ENCODE data around the gene FBXO15.

Gene FBXO15

GRCh38 chr18:74123200-74123599 is 24.4 kb downstream of the FBXO15 start:
- DNase-seq (ENCODE audit: low read depth, low spot score) = no peak
- in situ Hi-C loops (cut with HindIII; ENCODE audit: low sequenced_read_pairs) = no loop called here
- no peak overlapping the region for H3K4me3 ChIP-seq (ENCODE audit: low read depth, low read length)
- no peak for TF ChIP-seq CTCF (IDR thresholded peaks at IDR 0.05; ENCODE audit: low read depth, low read length)

GRCh38 chr18:74116633-74117554 is 30.7 kb downstream of the FBXO15 start:
- in situ Hi-C loops (cut with HindIII; ENCODE audit: low sequenced_read_pairs) = no loop called here
- peak; percentile 77 for TF ChIP-seq CTCF (IDR thresholded peaks at IDR 0.05; ENCODE audit: low read depth, low read length)
- H3K4me3 ChIP-seq (ENCODE audit: low read depth, low read length) = no peak overlapping the region
- DNase-seq (ENCODE audit: low read depth, low spot score) = peak; percentile 75

GRCh38 chr18:74115046-74115445 is 32.6 kb downstream of the FBXO15 start:
- DNase-seq (ENCODE audit: low read depth, low spot score) = peak; percentile 67
- no peak for TF ChIP-seq CTCF (IDR thresholded peaks at IDR 0.05; ENCODE audit: low read depth, low read length)
- H3K4me3 ChIP-seq (ENCODE audit: low read depth, low read length) = no peak overlapping the region
- in situ Hi-C loops (cut with HindIII; ENCODE audit: low sequenced_read_pairs) = no loop called here

- in situ Hi-C loops (cut with HindIII; ENCODE audit: low sequenced_read_pairs) = no loop called here
- DNase-seq (ENCODE audit: low read depth, low spot score) = peak; percentile 43
- no peak for TF ChIP-seq CTCF (IDR thresholded peaks at IDR 0.05; ENCODE audit: low read depth, low read length)
- H3K4me3 ChIP-seq (ENCODE audit: low read depth, low read length) = no peak overlapping the region
Observed at GRCh38 chr18:74114116-74114515, 33.5 kb downstream of the FBXO15 start.

- in situ Hi-C loops (cut with HindIII; ENCODE audit: low sequenced_read_pairs) = no loop called here
- H3K4me3 ChIP-seq (ENCODE audit: low read depth, low read length) = no peak overlapping the region
- peak; percentile 6 for DNase-seq (ENCODE audit: low read depth, low spot score)
- no peak for TF ChIP-seq CTCF (IDR thresholded peaks at IDR 0.05; ENCODE audit: low read depth, low read length)
Observed at GRCh38 chr18:74113711-74114110, 33.9 kb downstream of the FBXO15 start.

GRCh38 chr18:74110976-74111375 is 36.7 kb downstream of the FBXO15 start:
- no peak overlapping the region for H3K4me3 ChIP-seq (ENCODE audit: low read depth, low read length)
- no peak for TF ChIP-seq CTCF (IDR thresholded peaks at IDR 0.05; ENCODE audit: low read depth, low read length)
- no peak for DNase-seq (ENCODE audit: low read depth, low spot score)
- in situ Hi-C loops (cut with HindIII; ENCODE audit: low sequenced_read_pairs) = no loop called here
